HEK293 (cell line): ENCODE data around the gene SLC29A1.

ENCODE experiments used
- CTCF ChIA-PET: fragments of 350-600 bp; formaldehyde crosslinking; extraction: SDS; loops from one replicate; lab custom pipeline; 2021; ENCODE audit warnings: antibody characterized with exemption; lab: Yijun Ruan, JAX
- POLR2A ChIA-PET: fragments of 300-600 bp; formaldehyde crosslinking; extraction: SDS; loops from one replicate; lab custom pipeline; 2020; ENCODE audit warnings: antibody characterized with exemption, inconsistent platforms; lab: Yijun Ruan, JAX
- H3K27ac ChIP-seq: fragments of 200-500 bp; sonication (Bioruptor generic); 2 replicates; pipeline ENCODE4 v1.5.1; 2014; ENCODE audit warnings: low read depth, low read length, control low read depth, inconsistent platforms; ENCODE audit errors: extremely low read depth
- H3K36me3 ChIP-seq, 2 experiments: fragments of 200-500 bp in 1 of 2; sonication (Bioruptor generic) in 1 of 2; 1 replicate in 1 of 2; 2 replicates in 1 of 2; pipeline ENCODE4 v1.5.1; 2014 to 2017; ENCODE audit warnings: inconsistent platforms in 2 of 2, low read length in 2 of 2; ENCODE audit not compliant: control insufficient read depth in 2 of 2, insufficient read depth in 1 of 2
- H3K4me1 ChIP-seq: fragments of 200-500 bp; sonication (Bioruptor generic); 2 replicates; pipeline ENCODE4 v1.5.1; 2014; ENCODE audit warnings: mild to moderate bottlenecking, low read length, inconsistent platforms; ENCODE audit not compliant: control insufficient read depth, insufficient read depth
- H3K4me3 ChIP-seq: 2 replicates; pipeline ENCODE4 v1.5.1; 2011; ENCODE audit warnings: low read depth, mild to moderate bottlenecking, control low read depth, low read length, moderate library complexity
- H3K9me3 ChIP-seq: fragments of 200-500 bp; sonication (Bioruptor generic); 2 replicates; pipeline ENCODE4 v1.5.1; 2014; ENCODE audit warnings: low read depth, low read length, inconsistent platforms; ENCODE audit not compliant: control insufficient read depth, insufficient read depth
- KLF16 ChIP-seq: fragments of 450-650 bp; formaldehyde crosslinking; IDR thresholded peaks from 2 replicates; pipeline ENCODE4 v1.5.1; 2017; ENCODE audit warnings: missing biosample characterization, missing genetic modification characterization
- KLF9 ChIP-seq: fragments of 450-650 bp; formaldehyde crosslinking; IDR thresholded peaks from 2 replicates; pipeline ENCODE4 v1.5.1; 2016; ENCODE audit warnings: missing biosample characterization, missing genetic modification characterization, low read depth
- MYNN ChIP-seq: fragments of 450-650 bp; formaldehyde crosslinking; IDR thresholded peaks from 2 replicates; pipeline ENCODE4 v1.5.1; 2016; ENCODE audit warnings: missing biosample characterization, missing genetic modification characterization, borderline replicate concordance
- SALL2 ChIP-seq: fragments of 450-650 bp; formaldehyde crosslinking; IDR thresholded peaks from 2 replicates; pipeline ENCODE4 v1.5.0; 2017; ENCODE audit warnings: missing biosample characterization, mild to moderate bottlenecking, missing genetic modification characterization, borderline replicate concordance
- ZBTB7A ChIP-seq: fragments of 450-650 bp; formaldehyde crosslinking; IDR thresholded peaks from 2 replicates; pipeline ENCODE4 v1.5.1; 2016; ENCODE audit warnings: low read depth, missing biosample characterization, missing genetic modification characterization
- ZFP69B ChIP-seq: fragments of 450-650 bp; formaldehyde crosslinking; IDR thresholded peaks from 2 replicates; pipeline ENCODE4 v1.5.1; 2016; ENCODE audit warnings: missing biosample characterization, missing genetic modification characterization
- ZNF10 ChIP-seq: fragments of 450-650 bp; formaldehyde crosslinking; IDR thresholded peaks from 2 replicates; pipeline ENCODE4 v1.5.1; 2017; ENCODE audit warnings: missing biosample characterization, missing genetic modification characterization
- ZNF148 ChIP-seq: fragments of 450-650 bp; formaldehyde crosslinking; IDR thresholded peaks from 2 replicates; pipeline ENCODE4 v1.5.0; 2017; ENCODE audit warnings: missing biosample characterization, missing genetic modification characterization, borderline replicate concordance
- ZNF18 ChIP-seq: fragments of 450-650 bp; formaldehyde crosslinking; IDR thresholded peaks from 2 replicates; pipeline ENCODE4 v1.5.1; 2016; ENCODE audit warnings: missing biosample characterization, missing genetic modification characterization
- ZNF19 ChIP-seq: fragments of 450-650 bp; formaldehyde crosslinking; IDR thresholded peaks from 2 replicates; pipeline ENCODE4; 2016; ENCODE audit warnings: missing biosample characterization, missing genetic modification characterization, low read depth
- ZNF211 ChIP-seq: fragments of 450-650 bp; formaldehyde crosslinking; IDR thresholded peaks from 2 replicates; pipeline ENCODE4 v1.5.1; 2016; ENCODE audit warnings: low read depth, missing biosample characterization, missing genetic modification characterization
- ZNF266 ChIP-seq: fragments of 450-650 bp; formaldehyde crosslinking; IDR thresholded peaks from 2 replicates; pipeline ENCODE4 v1.5.1; 2016; ENCODE audit warnings: missing biosample characterization, missing genetic modification characterization, low read depth
- ZNF292 ChIP-seq: fragments of 450-650 bp; formaldehyde crosslinking; IDR thresholded peaks from 2 replicates; pipeline ENCODE4 v1.5.1; 2016; ENCODE audit warnings: low read depth, missing biosample characterization, missing genetic modification characterization, borderline replicate concordance
- ZNF302 ChIP-seq: fragments of 450-650 bp; formaldehyde crosslinking; IDR thresholded peaks from 2 replicates; pipeline ENCODE4 v1.5.1; 2016; ENCODE audit warnings: missing biosample characterization, missing genetic modification characterization, low read depth
- ZNF354C ChIP-seq: fragments of 450-650 bp; formaldehyde crosslinking; IDR thresholded peaks from 2 replicates; pipeline ENCODE4 v1.5.1; 2016; ENCODE audit warnings: missing biosample characterization, missing genetic modification characterization, low read depth, borderline replicate concordance
- ZNF366 ChIP-seq: fragments of 450-650 bp; formaldehyde crosslinking; conservative IDR thresholded peaks from 2 replicates; pipeline ENCODE4 v1.5.1; 2016; ENCODE audit warnings: missing biosample characterization, missing genetic modification characterization
- ZNF449 ChIP-seq: fragments of 450-650 bp; formaldehyde crosslinking; IDR thresholded peaks from 2 replicates; pipeline ENCODE4 v1.5.1; 2017; ENCODE audit warnings: missing biosample characterization, mild to moderate bottlenecking, missing genetic modification characterization, moderate library complexity
- ZNF596 ChIP-seq: fragments of 450-650 bp; IDR thresholded peaks from 2 replicates; pipeline ENCODE4 v1.5.0; 2018; ENCODE audit warnings: missing biosample characterization, mild to moderate bottlenecking, missing genetic modification characterization, moderate library complexity
- ZNF658 ChIP-seq: fragments of 450-650 bp; formaldehyde crosslinking; IDR thresholded peaks from 2 replicates; pipeline ENCODE4; 2016; ENCODE audit warnings: missing biosample characterization, missing genetic modification characterization
- ZSCAN5A ChIP-seq: fragments of 450-650 bp; formaldehyde crosslinking; IDR thresholded peaks from 2 replicates; pipeline ENCODE4 v1.5.1; 2016; ENCODE audit warnings: missing biosample characterization, missing genetic modification characterization

The SLC29A1 gene

GRCh38 chr6:44248579-44248978 lies 25.2 kb downstream of the SLC29A1 start:
- Histone ChIP-seq H3K27ac (no peak overlapping the region), H3K4me3 (peak overlapping the region; percentile 66), H3K4me1 (no peaks in the 10 kb centered on the region), H3K36me3 (peaks cover 28 to 61% of the 10 kb centered on the region in 2 experiments), H3K9me3 (no peaks in the 10 kb centered on the region)
- TF ChIP-seq KLF16 (tag by site-specific recombination) (no peak), ZNF658 (tag by site-specific recombination) (no peak), ZSCAN5A (no peak), ZNF10 (tag by site-specific recombination) (no peak), ZNF18 (tag by site-specific recombination) (no peak), ZNF302 (tag by site-specific recombination) (no peak), ZNF292 (no peak), SALL2 (tag by site-specific recombination) (no peak)
- CTCF ChIA-PET = interaction anchor here (0.6 to 5.6 kb wide), 7 partner anchors 8 to 152 kb away, joined by 3 to 70 read pairs (median 7); partner anchors contain the start of gene SLC35B2
- POLR2A ChIA-PET = interaction anchor here (0.7 to 5.1 kb wide), 3 partner anchors 7 to 20 kb away, joined by 4 to 131 read pairs (median 10); partner anchors contain the start of gene SLC35B2

GRCh38 chr6:44249082-44249748 lies 25.8 kb downstream of the SLC29A1 start:
- Histone ChIP-seq H3K4me3 (no peak overlapping the region; the same call in none of the 2 replicates), H3K27ac (no peak overlapping the region), H3K36me3 (peaks cover 28 to 67% of the 10 kb centered on the region in 2 experiments), H3K9me3 (no peaks in the 10 kb centered on the region), H3K4me1 (no peaks in the 10 kb centered on the region)
- TF ChIP-seq ZNF211 (no peak), ZNF366 (no peak), KLF9 (tag by site-specific recombination) (no peak), ZNF354C (tag by site-specific recombination) (no peak), ZNF266 (tag by site-specific recombination) (no peak), MYNN (no peak), ZNF449 (tag by site-specific recombination) (no peak), ZFP69B (no peak), ZNF148 (tag by site-specific recombination) (no peak), ZNF19 (tag by site-specific recombination) (no peak), ZBTB7A (no peak), ZNF596 (no peak)
- ChIA-PET POLR2A (interaction anchor here (0.7 to 5.1 kb wide), 2 partner anchors 7 to 21 kb away, joined by 4 to 131 read pairs; partner anchors contain the start of gene SLC35B2), CTCF (interaction anchor here (0.6 to 5.6 kb wide), 4 partner anchors 14 to 79 kb away, joined by 3 to 70 read pairs (median 12); no protein-coding TSS in a partner anchor)
